ENCODE data around the gene KIF11. TPM values are rescaled to one million over a fixed set of nuclear protein-coding genes. Genes with fewer than 3 reads are reported as not detected.
A peak's percentile ranks its signal among the peaks of the same experiment; 100 is the strongest.

KIF11 gene
- total and polyA plus RNA-seq, 2 experiments from 2014 or later = 26.1 to 56.7 TPM

- TF ChIP-seq ZNF114 (CRISPR knock-in tag; IDR thresholded peaks at IDR 0.05) (no peak), EZH2phosphoT487 (IDR thresholded peaks at IDR 0.05; ENCODE audit: unreplicated experiment) (no peak), REST (IDR thresholded peaks at IDR 0.05; ENCODE audit: unreplicated experiment) (no peak), NANOG (IDR thresholded peaks at IDR 0.05; ENCODE audit: borderline replicate concordance) (no peak), JUNB (IDR thresholded peaks at IDR 0.05; ENCODE audit: unreplicated experiment) (no peak), POLR2AphosphoS5 (IDR thresholded peaks at IDR 0.05; ENCODE audit: low read depth) (no peak)
- H3K79me2 ChIP-seq (replicated peaks; ENCODE audit: insufficient read depth) = no peaks in the 10 kb centered on the region
- Mint-ChIP-seq H3K4me1 (no peaks in the 10 kb centered on the region), H3K27ac (no peak overlapping the region), H3K4me3 (no peak overlapping the region), H3K9me3 (no peaks in the 10 kb centered on the region; the same call in 2 of the 3 replicates), H3K27me3 (ENCODE audit: insufficient read depth, low read depth, poor library complexity) (no peaks in the 10 kb centered on the region), H3K36me3 (ENCODE audit: low read depth) (peaks cover 82% of the 10 kb centered on the region)
- no peak overlapping the region for H2AFZ ChIP-seq
- H3K27me3 ChIP-seq (ENCODE audit: insufficient read depth) = no peaks in the 10 kb centered on the region
- ATAC-seq (no peak), DNase-seq (ENCODE audit: low spot score) (no peak)
- H3K36me3 ChIP-seq (ENCODE audit: insufficient read depth) = peaks cover 68% of the 10 kb centered on the region
- no peak overlapping the region for H3K4me3 ChIP-seq
- no peaks in the 10 kb centered on the region for H3K4me1 ChIP-seq (ENCODE audit: insufficient read depth)
- H4K20me1 ChIP-seq (replicated peaks; ENCODE audit: insufficient read depth) = no peaks in the 10 kb centered on the region; the same call in 1 of the 2 replicates
- H3K27ac ChIP-seq (ENCODE audit: low read depth) = no peak overlapping the region
- H3F3A ChIP-seq (replicated peaks; ENCODE audit: low read depth) = no peaks in the 10 kb centered on the region
- H3K9me2 ChIP-seq (ENCODE audit: insufficient read depth) = no peaks in the 10 kb centered on the region
- no peak overlapping the region for H3K4me2 ChIP-seq
Observed at GRCh38 chr10:92619368-92619767, 26.4 kb downstream of the KIF11 start.

- Histone ChIP-seq H2AFZ (no peak overlapping the region), H3K9me2 (ENCODE audit: insufficient read depth) (no peaks in the 10 kb centered on the region), H3K79me2 (replicated peaks; ENCODE audit: insufficient read depth) (no peaks in the 10 kb centered on the region; the same call in 1 of the 2 replicates), H3K4me1 (ENCODE audit: insufficient read depth) (no peaks in the 10 kb centered on the region), H3K4me2 (no peak overlapping the region), H3F3A (replicated peaks; ENCODE audit: low read depth) (no peaks in the 10 kb centered on the region), H4K20me1 (replicated peaks; ENCODE audit: insufficient read depth) (no peaks in the 10 kb centered on the region), H3K27ac (ENCODE audit: low read depth) (no peak overlapping the region), H3K36me3 (ENCODE audit: insufficient read depth) (peaks cover 48% of the 10 kb centered on the region; the same call in 1 of the 2 replicates), H3K27me3 (ENCODE audit: insufficient read depth) (no peaks in the 10 kb centered on the region), H3K4me3 (no peak overlapping the region)
- Mint-ChIP-seq H3K36me3 (ENCODE audit: low read depth) (peaks cover 83% of the 10 kb centered on the region), H3K27ac (no peak overlapping the region; the same call in 1 of the 2 replicates), H3K4me3 (no peak overlapping the region), H3K4me1 (no peaks in the 10 kb centered on the region), H3K27me3 (ENCODE audit: insufficient read depth, low read depth, poor library complexity) (no peaks in the 10 kb centered on the region), H3K9me3 (no peaks in the 10 kb centered on the region; the same call in 2 of the 3 replicates)
- ATAC-seq = no peak
- TF ChIP-seq CTCF (conservative IDR thresholded peaks at IDR 0.05; ENCODE audit: low read depth in 2 of 2) (peak in 1 of 2 experiments; percentile 19; a peak in 1 of 4 replicates), ZNF331 (CRISPR knock-in tag; IDR thresholded peaks at IDR 0.05; ENCODE audit: low read depth) (no peak)
- DNase-seq (ENCODE audit: low spot score) = peak; percentile 25
Observed at GRCh38 chr10:92627845-92628480, 35.0 kb downstream of the KIF11 start.

Measured in GM23338 (cell line).